ENCODE data around the gene MRPS15.
A peak's percentile ranks its signal among the peaks of the same experiment; 100 is the strongest.
"Not testable (repeated sequence)": the region's sequence is repeated elsewhere in the genome, so short reads cannot be mapped to it uniquely, and the experiment has no call there.

MRPS15 gene

GRCh38 chr1:36482724-36483388, 18.7 kb upstream of the MRPS15 start, which contains the start of gene CSF3R:
CSF3R (minus strand) TSS chr1:36482913; CDS start chr1:36479496, 3,417 bp downstream.
- DNase-seq: no peak

- no peak for DNase-seq
Observed at GRCh38 chr1:36481771-36482723, 17.9 kb upstream of the MRPS15 start.

DNA sequence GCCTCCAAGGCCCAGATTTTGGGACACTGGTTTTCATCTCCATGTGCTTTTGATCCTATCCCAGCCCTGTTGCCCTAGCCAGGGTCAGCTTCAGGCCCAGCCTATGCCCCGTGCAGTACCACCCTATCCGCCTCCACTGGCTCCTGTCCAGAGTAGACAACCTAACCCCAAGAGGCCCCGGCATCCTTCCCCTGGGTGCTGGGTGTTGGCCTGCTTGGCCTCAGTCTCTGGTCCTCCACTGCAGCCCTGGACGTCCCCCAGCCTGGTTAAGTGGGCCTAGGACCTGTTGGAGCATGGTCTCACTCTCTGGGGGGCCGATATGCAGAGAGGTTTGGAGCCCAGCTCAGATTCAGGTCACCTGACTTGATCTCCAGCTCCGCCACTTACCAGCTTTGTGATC, 16.9 kb upstream of the MRPS15 start:
- DNase-seq: no peak

DNA sequence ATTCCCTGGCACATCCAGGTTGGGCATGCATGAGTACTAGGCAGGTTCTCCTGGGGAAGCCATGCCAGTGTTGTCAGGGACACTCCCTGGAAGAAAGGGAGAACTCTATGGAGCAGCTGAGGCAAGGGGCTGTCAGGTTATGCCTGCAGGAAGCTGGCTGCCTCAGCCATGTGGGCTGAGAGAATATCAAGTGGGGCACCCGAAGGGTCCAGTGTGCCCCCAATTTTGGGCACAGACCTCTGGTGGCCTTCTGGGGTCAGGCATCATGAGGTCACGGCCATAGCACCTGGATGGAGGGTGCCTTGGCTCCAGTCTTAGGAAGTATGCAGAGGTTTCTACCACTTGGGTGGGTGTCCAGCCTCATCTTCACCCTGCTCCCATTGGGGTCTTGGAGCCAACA, 16.0 kb upstream of the MRPS15 start:
- DNase-seq: no peak

DNA sequence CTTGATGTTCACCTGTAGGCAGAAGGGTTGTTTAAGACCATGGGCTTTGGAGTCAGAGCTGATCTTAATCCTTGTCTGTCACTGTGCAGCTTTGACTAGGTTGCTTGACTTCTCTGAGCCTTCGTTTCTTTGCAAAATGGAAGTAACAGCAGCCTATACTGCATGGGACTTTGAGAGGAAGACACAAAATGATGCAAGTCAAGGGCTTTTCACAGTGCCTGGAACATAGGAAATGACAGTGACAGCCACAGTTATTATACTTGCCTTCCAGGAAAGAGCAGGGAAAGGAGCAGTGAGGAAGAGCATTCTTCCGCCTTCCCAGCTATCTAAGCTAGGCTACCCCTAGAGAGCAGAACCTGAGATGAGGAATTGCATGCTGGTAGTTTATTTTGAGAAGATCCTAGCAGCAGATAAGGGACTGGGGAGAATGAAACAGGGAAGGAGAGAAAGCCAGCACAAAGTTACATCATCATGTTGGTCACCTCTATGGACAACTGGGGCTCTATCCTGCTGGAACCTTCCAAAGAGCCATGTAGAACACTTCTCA, 15.4 kb upstream of the MRPS15 start:
- DNase-seq: no peak

GRCh38 chr1:36477615-36478014, 13.4 kb upstream of the MRPS15 start:
- not testable (repeated sequence) for DNase-seq

GRCh38 chr1:36476945-36477344, 12.8 kb upstream of the MRPS15 start:
- no peak for DNase-seq

DNA sequence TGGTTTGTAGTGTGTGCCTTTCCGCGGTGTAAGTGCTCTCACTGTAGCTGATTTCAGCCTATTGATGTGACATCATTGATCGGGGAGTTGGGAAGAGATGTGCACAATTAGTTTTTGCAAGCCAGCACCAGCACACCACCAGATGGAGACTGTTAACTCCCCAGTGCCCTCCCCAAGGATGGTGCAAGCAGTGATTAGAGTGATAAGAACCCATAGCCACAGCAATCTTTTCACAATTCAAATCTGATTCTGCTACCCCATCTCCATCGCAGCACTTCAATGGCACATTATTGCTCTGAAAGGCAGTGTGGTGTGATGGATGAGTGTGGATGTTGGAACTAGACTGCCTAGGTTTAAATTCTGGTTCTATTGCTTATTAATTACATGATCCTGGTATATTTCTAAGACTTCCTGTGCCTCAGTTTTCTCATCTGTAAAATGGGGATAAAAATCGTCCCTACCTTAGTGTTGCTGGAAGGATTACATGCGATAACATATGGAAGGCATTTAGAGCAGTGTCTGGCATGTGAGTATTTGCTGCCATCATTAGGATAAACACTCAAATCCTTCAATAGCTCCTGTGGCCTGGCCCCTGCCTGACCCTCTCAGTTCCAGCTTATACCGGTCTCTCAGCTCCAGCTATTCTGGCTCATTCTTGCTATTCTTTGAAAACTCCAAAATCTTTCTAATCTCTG, 11.9 kb upstream of the MRPS15 start:
- no peak for DNase-seq

- no peak for DNase-seq
Observed at GRCh38 chr1:36475341-36475740, 11.2 kb upstream of the MRPS15 start.

GRCh38 chr1:36472656-36473055, 8.5 kb upstream of the MRPS15 start:
- no peak for DNase-seq

DNA sequence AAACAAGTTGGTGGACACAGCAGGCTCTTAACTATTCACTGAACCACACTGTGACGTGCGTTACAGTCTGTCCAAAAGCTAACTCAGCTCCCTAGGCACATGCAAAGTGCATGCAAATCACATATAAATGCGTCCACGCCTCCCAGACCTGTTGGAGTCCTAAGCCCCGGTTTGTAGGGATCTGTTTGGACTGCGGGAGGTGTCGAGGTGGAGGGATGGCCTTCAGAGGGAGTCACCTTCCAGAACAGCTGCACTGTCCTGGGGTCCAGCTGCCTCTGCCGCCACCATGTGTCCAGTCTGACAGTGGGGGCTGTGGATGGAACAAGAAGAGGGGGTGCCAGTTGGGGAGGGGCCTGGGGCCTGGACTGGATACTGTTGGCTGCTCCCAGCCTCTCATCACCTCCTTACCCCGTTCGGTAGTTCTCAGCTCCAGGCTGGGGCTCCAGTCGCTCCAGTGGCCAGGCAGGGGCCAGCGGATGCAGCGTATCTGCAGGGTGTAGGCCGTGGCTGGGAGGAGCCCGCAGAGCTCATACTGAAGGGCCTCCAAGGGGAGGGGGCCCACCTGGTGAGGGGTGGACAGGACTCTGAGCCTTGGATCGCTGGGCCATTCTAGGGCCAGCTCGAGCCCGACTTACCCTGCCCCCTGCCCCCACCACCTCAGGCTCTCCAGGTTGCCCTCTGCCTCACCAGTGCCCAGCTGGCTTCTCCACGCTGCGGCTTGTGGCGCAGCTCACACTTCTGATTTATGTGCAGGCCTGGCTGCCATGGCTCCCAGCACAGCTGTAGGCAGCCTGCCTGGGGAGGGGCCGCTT, 7.9 kb upstream of the MRPS15 start:
- no peak for DNase-seq

DNA sequence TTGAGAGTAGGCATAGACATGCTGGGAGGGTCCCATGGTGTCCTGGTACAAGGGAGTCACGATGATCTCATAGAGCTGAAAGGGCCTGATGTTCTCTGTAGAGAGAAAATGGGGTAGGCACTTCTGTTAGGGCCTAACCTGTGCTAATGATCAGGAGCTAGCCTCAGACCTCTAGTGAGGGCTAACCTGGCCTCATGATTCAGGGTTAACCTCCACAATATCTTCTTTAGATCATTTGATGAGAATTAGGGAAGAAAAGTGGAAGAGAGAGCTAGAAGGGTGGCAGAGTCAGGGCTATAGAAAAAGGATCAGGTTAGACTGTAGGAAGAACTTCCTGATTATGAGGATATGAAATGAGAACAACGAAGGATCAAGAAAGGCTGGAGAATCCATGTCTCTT, 5.0 kb upstream of the MRPS15 start:
- no peak for DNase-seq

DNA sequence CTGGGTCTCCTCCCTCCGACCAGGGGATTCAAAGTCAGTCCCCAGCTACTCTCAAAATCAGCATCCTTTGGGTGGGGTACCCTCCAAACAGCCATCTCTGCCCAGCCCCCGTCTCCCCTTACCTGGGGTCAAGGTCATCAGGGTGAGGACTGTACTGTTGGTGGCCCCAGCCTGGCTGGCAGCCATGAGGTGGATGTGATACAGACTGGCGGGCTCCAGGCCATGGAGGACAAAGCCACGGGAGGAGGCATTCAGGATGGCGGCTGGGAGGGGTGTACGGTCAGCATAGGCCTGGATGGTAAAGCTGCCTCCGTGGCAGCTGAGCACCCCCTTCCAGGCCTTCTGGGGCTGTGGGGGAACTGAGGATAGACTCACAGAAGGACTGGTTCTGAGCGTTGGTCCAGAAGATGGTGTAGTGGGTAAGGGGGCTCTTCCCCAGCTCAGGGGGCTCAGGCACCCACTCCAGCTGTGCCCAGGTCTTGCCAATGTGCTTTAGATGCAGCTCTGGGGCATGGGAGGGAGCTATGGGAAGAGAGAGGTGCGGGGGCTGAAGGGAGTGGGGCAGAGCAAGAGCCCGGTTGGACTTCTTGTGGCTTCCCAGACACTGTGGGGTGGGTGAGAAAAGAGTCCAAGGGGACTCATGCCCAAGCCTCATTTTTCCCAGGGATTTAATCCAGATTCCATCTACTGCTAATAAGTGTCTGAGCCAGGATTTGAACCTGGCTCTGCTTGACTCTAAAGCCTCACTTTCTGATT, 3.7 kb upstream of the MRPS15 start:
- no peak for DNase-seq

GRCh38 chr1:36467027-36467410, 2.8 kb upstream of the MRPS15 start:
- DNase-seq: no peak

GRCh38 chr1:36466370-36467026, 2.3 kb upstream of the MRPS15 start:
- no peak for DNase-seq

DNA sequence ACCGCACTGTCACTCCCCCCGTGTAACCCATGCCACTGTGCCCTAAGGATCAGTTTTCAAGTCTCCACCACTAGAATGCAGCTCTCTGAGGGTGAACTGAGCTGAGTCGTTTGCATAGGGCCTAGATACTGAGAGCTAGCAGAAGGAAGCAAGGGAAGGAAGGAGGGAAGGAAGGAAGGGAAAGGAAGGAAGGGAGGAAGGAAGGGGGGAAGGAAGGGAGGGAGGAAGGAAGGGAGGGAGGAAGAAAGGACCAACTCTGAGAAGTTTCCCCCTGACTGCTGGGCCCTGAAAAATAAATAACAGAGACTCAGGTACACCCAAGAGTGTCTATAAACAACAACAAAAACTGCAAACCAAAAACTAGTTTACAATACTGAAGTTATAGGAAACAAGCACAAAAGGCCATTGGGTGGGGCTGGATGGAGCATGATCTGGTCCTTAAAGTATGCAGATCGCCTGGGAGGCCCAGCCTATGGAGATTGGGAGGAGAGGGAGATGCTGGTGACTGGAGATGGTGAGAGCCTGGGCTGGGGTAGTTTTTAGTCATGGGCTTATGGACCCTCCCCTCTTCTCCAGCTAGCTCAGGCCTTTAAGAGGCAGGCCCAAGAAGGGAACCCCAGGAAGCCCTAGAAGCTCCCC, 1.7 kb upstream of the MRPS15 start:
- DNase-seq: no peak

DNA sequence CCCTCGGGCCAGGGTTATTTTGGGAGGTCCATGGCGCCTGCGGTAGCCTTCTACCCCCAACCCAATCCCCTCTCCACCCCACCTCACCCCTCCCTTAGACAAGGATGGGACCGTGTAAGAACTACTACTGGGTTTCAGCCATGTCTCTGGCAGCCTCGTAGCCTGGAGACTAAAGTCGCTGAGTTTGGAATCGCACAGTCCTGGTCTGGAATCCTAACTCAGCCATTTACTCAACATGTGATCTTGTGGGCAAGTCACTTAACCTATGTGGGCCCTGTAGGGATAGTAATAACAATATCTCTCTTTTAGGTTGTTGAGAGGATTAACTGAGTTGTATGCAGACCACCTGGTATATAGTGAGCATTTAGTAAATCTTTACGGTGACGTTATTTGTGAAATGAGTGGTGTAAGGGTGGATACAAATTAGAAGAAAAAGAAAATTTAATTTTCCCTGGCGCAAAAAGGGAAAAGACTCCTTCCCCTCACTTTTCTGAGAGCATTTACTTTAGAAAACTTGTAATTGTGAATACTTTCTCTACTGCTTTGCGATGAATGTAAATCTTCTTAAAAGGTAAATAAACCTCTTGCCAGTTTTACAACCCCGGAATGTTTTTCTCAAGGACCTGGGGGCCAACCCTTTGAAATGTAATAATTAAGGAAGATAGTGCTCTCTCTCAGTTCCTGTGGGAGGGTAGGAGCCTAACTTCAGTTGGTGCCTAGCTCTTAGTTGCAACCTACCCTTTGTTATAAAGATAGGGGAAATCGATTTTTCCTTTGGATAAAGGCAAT, 615 bp upstream of the MRPS15 start:
- DNase-seq: no peak

DNA sequence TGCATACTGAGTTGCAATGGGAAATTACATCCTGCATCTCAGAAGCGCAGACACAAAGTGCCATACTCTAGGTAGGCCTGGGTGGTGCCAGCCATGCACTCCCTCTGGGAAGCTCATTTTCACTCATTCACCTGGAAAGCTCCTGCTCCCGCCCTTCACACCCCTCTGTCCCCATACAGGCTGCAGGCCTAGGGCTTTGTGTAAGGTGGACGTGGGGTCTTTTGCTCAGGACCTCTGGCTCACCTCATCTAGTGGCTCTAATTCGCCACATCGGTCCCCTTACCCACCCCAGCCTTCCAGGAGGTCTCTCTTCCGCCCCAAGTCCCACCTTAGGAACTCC, 751 bp downstream of the MRPS15 start:
- DNase-seq: no peak

DNA sequence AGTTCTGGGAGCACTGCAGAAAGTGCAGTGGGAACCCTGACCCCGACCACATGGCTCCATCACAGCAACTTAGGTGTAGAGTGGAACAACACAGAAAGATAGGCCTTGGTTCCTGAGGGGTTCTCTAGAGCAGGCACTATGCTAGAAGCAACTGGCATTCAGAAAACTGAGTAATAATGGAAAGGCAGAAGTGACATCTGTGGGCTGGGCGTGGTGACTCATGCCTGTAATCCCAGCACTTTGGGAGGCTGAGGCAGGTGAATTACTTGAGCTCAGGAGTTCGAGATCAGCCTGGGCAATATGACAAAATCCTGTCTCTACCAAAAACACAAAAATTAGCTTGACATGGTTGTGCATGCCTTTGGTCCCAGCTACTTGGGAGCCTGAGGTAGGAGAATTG, 5.3 kb downstream of the MRPS15 start:
- peak; percentile 77 for DNase-seq

- no peak for DNase-seq
Observed at GRCh38 chr1:36457691-36458090, 6.5 kb downstream of the MRPS15 start.
